ENCODE measurements around the gene PROP1. TPM values are rescaled to one million over a fixed set of nuclear protein-coding genes. Genes with fewer than 3 reads are reported as not detected.

PROP1 gene
- total RNA-seq, 6 donors from 2014 or later, result not detected

DNA sequence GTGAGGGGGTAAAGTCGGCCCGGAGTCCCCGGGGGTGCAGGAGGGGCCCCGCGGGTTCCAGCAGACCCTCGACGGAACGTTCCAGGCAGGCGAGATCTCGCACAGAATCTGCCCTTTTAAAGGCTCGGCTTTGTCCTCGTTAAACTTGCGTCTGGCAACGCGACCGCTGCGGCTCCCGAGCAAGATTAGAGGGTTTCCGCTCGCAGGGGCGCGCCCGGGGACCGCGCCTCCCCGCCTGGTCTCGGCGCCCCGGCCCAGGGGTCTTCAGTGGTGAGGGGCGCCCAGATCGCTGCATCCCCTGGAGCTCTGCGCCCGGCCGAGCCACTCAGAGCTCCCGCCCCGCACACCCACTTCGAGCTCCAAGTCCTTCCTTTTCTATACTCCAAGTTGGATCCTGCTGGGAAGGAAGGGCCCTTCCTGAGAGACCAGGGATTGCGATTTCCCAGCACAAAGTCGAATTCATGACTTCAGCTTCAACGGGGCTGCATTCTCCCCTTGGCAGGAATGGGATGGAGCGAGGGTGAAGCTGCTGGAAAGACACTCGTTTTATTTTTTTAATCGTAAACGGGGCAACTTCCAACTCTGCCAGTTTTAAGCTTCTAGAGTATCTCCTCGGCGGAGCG lies 11.3 kb downstream of the PROP1 start:
- Histone ChIP-seq H3K4me3 (peak overlapping the region in 1 of 4 donors; percentile 13), H3K27me3 (peaks cover 0 to 31% (median 12%) of the 10 kb centered on the region in 4 donors), H3K27ac (no peak overlapping the region), H3K4me1 (peaks cover 0 to 13% (median 2%) of the 10 kb centered on the region in 4 donors), H3K9me3 (no peaks in the 10 kb centered on the region), H3K36me3 (no peaks in the 10 kb centered on the region)
- DNase-seq, result no peak
- no peak for TF ChIP-seq POLR2A (IDR thresholded peaks at IDR 0.05)
- TF ChIP-seq EP300 (IDR thresholded peaks at IDR 0.05), result no peak
- TF ChIP-seq, protein P1, sequence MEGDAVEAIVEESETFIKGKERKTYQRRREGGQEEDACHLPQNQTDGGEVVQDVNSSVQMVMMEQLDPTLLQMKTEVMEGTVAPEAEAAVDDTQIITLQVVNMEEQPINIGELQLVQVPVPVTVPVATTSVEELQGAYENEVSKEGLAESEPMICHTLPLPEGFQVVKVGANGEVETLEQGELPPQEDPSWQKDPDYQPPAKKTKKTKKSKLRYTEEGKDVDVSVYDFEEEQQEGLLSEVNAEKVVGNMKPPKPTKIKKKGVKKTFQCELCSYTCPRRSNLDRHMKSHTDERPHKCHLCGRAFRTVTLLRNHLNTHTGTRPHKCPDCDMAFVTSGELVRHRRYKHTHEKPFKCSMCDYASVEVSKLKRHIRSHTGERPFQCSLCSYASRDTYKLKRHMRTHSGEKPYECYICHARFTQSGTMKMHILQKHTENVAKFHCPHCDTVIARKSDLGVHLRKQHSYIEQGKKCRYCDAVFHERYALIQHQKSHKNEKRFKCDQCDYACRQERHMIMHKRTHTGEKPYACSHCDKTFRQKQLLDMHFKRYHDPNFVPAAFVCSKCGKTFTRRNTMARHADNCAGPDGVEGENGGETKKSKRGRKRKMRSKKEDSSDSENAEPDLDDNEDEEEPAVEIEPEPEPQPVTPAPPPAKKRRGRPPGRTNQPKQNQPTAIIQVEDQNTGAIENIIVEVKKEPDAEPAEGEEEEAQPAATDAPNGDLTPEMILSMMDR (IDR thresholded peaks at IDR 0.05), result no peak
- peak in 1 of 2 donors; percentile 7 for ATAC-seq (ENCODE audit: low FRiP score in 2 of 2)
- 4 to 7% methylated on average over 11 to 26 of the region's 47 CpGs for WGBS, 2 donors

DNA sequence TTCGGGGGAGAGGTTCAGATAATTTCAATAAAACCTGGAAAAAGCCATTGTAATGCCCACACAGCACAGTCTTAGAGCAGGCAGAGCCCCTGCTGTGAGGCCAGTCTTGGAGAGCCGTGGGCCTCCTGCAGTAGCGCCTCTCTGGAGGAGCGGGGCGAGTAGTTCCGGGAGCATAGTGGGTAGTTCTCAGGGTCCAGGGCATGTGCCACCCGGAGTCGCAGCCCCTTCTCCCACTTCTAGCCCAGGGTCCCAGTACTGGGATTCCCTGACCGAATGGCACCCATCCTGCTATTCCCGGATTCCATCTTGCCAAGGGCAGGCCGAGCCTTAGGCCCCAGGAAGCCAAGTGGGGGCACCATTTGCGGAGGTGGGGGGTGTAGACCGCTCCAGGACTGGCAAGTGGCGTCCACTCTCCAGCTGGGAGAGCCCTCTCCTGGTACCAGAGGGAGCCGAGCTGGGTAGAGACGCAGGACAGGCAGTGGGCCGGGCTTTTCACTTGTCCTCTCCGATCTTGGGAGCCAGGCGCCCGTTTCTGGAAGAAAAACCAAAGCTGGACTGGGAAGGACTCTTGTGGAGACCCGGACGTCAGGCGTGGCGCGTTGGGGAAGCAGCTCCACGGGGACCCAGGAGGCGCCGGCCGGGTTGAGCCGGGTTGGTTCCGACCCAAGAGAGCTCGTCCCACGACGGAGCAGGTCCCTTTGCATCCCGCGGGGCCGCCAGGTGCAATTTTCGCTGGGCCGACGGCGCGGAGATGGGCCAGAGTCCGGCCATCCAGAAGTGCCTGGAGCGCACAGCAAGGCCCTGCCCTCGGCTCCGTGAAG lies 12.1 kb downstream of the PROP1 start:
- DNase-seq (peak in 1 of 2 donors; percentile 78), ATAC-seq (ENCODE audit: low FRiP score in 2 of 2) (no peak)
- Histone ChIP-seq H3K4me1 (peaks cover 0 to 13% (median 2%) of the 10 kb centered on the region in 4 donors), H3K27ac (no peak overlapping the region), H3K27me3 (peaks cover 0 to 31% (median 12%) of the 10 kb centered on the region in 4 donors), H3K9me3 (no peaks in the 10 kb centered on the region), H3K36me3 (no peaks in the 10 kb centered on the region), H3K4me3 (peak overlapping the region in 1 of 4 donors; percentile 13)
- whole genome bisulfite sequencing, 2 donors, result 22 to 32% methylated on average over 26 to 46 of the region's 46 CpGs
- TF ChIP-seq EP300 (IDR thresholded peaks at IDR 0.05) (no peak), POLR2AphosphoS5 (IDR thresholded peaks at IDR 0.05) (no peak), POLR2A (IDR thresholded peaks at IDR 0.05) (no peak)
- TF ChIP-seq, protein P1 (IDR thresholded peaks at IDR 0.05), result no peak

DNA sequence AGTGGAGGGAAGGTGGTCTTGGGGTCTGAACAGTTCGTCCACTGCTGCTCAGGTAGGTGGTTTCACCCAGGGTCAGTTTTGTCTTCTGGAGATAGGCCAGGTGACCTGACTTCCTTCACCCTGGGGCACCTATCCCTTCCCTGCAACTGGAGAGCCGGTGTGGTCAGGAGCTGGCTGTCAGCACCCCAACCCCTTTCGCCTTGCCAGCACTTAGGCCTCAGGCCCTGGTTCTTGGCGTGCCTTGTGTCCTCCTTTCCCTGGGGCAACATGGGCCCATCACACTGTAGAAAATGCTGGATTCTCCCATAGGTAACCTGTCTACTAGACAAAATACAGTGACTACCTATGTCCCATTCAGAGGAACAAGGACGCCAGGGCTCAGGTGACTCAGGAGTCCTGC lies 13.1 kb downstream of the PROP1 start:
- Histone ChIP-seq H3K4me1 (peaks cover 0 to 13% (median 2%) of the 10 kb centered on the region in 4 donors), H3K27ac (no peak overlapping the region), H3K4me3 (no peak overlapping the region), H3K27me3 (peaks cover 0 to 31% (median 12%) of the 10 kb centered on the region in 4 donors), H3K36me3 (no peaks in the 10 kb centered on the region), H3K9me3 (no peaks in the 10 kb centered on the region)
- DNase-seq (no peak), ATAC-seq (ENCODE audit: low FRiP score in 2 of 2) (no peak)
- WGBS, 2 donors, result 82 to 83% methylated on average over 5 of the region's 5 CpGs
- no peak for TF ChIP-seq POLR2AphosphoS5 (IDR thresholded peaks at IDR 0.05)
- no peak for TF ChIP-seq EP300 (IDR thresholded peaks at IDR 0.05)
- TF ChIP-seq, protein P1 (IDR thresholded peaks at IDR 0.05), result no peak
- TF ChIP-seq POLR2A (IDR thresholded peaks at IDR 0.05), result no peak

DNA sequence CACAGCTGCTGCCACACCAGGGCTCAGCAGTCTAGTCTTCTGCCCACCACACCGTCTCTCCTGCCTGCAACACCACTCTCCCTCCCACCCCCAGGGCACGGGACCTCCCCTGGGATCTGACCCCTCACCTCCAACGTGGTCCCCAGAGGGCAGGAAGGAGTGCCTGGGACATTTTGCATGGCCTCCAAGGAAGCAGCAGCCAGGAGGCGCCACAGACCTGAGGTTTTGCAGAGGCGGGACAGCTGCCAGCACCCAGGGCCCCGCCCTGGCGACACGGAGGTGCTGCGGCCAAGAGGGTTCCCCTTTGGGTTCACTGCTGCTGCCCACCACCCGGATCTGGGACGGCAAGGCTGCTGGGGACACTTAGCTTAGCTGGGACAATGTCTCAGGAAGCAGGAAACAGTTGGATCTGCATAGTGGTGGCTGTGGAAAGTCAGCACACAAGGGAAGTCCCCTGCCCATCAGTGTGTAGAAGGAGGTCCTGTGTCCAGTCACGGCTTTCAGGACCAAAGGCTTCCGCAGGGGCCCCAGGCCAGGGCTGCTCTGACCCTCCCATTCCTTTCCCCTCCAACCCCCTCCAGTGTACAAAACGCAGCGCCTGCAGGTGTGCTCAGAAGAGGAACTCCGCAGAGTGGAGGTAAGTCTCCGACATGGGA lies 13.8 kb downstream of the PROP1 start:
- no peak overlapping the region for H3K4me3 ChIP-seq
- ATAC-seq (ENCODE audit: low FRiP score in 2 of 2), result peak; percentile 25 to 56
- peaks cover 0 to 31% (median 12%) of the 10 kb centered on the region in 4 donors for H3K27me3 ChIP-seq
- WGBS, 2 donors, result 32 to 46% methylated on average over 7 to 10 of the region's 17 CpGs
- H3K36me3 ChIP-seq, result no peaks in the 10 kb centered on the region
- TF ChIP-seq EP300 (IDR thresholded peaks at IDR 0.05), result no peak
- TF ChIP-seq, protein P1 (IDR thresholded peaks at IDR 0.05), result peak in 4 of 6 experiments; percentile 28 to 68 (median 62)
- no peak overlapping the region for H3K27ac ChIP-seq
- peaks cover 0 to 13% (median 2%) of the 10 kb centered on the region in 4 donors for H3K4me1 ChIP-seq
- no peaks in the 10 kb centered on the region for H3K9me3 ChIP-seq
- peak; percentile 40 to 82 for DNase-seq

Data from upper lobe of left lung (tissue), 6 donors.